ENCODE results near the gene SAMD13. TPM values are rescaled to one million over a fixed set of nuclear protein-coding genes. Genes with fewer than 3 reads are reported as not detected.

Gene SAMD13
- total and polyA plus RNA-seq, 8 donors, result 1.4 to 9.0 (median 4.1) TPM; not detected in 2

DNA sequence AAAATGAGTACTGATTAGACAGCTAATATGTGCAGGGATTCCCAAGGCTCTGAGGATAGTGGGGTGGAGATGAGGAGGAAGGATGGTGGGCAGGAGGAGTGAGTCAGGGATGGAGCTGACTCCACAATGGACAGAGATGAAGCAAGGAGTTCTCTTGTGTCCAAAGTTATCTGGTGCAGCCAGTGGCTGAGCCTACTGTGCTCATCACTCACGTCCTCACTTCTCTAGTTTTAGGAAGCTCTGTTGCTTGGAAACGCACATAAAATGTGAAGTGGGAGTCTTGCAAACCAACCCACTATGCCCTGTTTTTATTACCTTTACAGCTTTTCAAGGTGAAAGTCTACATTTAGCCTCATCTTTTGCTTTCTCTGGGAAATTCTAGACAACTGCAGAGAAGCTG, 36.5 kb upstream of the SAMD13 start:
- intact Hi-C loops (cut with DNase I; ENCODE audit: low total_unique reads), result no loop called here
- WGBS, 5 donors, result 75 to 97% (median 93%) methylated on average over 2 of the region's 2 CpGs
- H3K27me3 ChIP-seq, result no peaks in the 10 kb centered on the region
- H3K4me1 ChIP-seq, result peaks cover 4 to 12% (median 9%) of the 10 kb centered on the region in 4 donors
- no peaks in the 10 kb centered on the region for H3K9me3 ChIP-seq
- no peaks in the 10 kb centered on the region for H3K36me3 ChIP-seq
- no peak for TF ChIP-seq CTCF (IDR thresholded peaks at IDR 0.05)
- TF ChIP-seq EP300 (IDR thresholded peaks at IDR 0.05), result no peak
- TF ChIP-seq POLR2A (IDR thresholded peaks at IDR 0.05), result no peak
- TF ChIP-seq POLR2AphosphoS5 (IDR thresholded peaks at IDR 0.05), result no peak
- DNase-seq, result no peak
- no peak overlapping the region for H3K4me3 ChIP-seq
- H3K27ac ChIP-seq, result no peak overlapping the region

- WGBS, 5 donors, result 85 to 94% (median 91%) methylated on average over 3 of the region's 3 CpGs
- intact Hi-C loops (cut with DNase I; ENCODE audit: low total_unique reads), result no loop called here
- H3K27me3 ChIP-seq, result no peaks in the 10 kb centered on the region
Observed at GRCh38 chr1:84265867-84266266, 35.6 kb upstream of the SAMD13 start.

DNA sequence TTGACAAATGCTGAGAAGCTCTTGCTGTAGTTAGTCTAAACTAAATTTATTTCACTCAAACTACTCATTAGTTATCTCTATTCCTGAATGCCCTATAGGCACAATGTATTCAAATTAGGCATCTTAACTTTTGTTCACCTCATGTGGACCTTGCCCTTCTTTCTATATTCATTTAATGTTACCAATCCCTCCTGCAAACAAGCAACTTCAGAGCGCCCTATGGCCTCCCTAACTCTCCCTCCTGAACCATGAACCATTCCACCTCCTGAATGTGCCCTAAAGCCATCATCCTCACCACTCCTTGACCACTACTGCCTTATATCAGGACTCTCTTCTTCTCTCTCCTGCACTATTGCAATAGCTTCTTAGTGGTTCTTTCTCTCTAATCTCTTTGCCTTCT, 34.8 kb upstream of the SAMD13 start:
- intact Hi-C loops (cut with DNase I; ENCODE audit: low total_unique reads), result no loop called here
- TF ChIP-seq CTCF (IDR thresholded peaks at IDR 0.05) (no peak), EP300 (IDR thresholded peaks at IDR 0.05) (no peak), POLR2AphosphoS5 (IDR thresholded peaks at IDR 0.05) (no peak), POLR2A (IDR thresholded peaks at IDR 0.05) (no peak)
- Histone ChIP-seq H3K4me1 (peaks cover 2 to 17% (median 8%) of the 10 kb centered on the region in 4 donors), H3K36me3 (no peaks in the 10 kb centered on the region), H3K27ac (no peak overlapping the region), H3K27me3 (no peaks in the 10 kb centered on the region), H3K9me3 (no peaks in the 10 kb centered on the region), H3K4me3 (no peak overlapping the region)
- no peak for DNase-seq
- 0 to 4% (median 0%) methylated on average over 1 of the region's 1 CpG for WGBS, 5 donors

More at GRCh38 chr1:84265867-84266266, 35.6 kb upstream of the SAMD13 start:
- no peak overlapping the region for H3K4me3 ChIP-seq
- H3K36me3 ChIP-seq, result no peaks in the 10 kb centered on the region
- no peaks in the 10 kb centered on the region for H3K9me3 ChIP-seq
- no peak overlapping the region for H3K27ac ChIP-seq
- peaks cover 0 to 8% (median 2%) of the 10 kb centered on the region in 4 donors for H3K4me1 ChIP-seq
- TF ChIP-seq EP300 (IDR thresholded peaks at IDR 0.05), result no peak
- TF ChIP-seq POLR2AphosphoS5 (IDR thresholded peaks at IDR 0.05), result no peak
- no peak for TF ChIP-seq CTCF (IDR thresholded peaks at IDR 0.05)
- no peak for TF ChIP-seq POLR2A (IDR thresholded peaks at IDR 0.05)
- no peak for DNase-seq

DNA sequence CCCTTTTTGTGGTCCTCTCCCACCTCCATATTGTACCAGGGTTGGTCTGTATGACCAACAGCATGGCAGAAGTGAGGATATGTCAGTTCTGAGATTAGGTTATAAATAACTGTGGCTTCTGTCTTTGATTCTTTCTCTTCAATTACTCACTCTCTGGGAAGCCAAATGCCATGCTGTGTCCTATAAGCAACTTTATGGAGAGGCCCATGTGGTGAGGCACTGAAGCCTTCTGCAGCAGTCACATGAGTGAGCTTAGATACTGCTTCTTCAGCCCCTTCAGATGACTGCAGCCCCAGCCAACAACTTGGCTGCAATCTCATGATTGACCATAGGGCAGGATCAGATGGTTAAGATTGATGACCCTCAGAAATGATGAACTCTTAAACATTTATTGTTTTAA, 34.0 kb upstream of the SAMD13 start:
- TF ChIP-seq EP300 (IDR thresholded peaks at IDR 0.05) (no peak), CTCF (IDR thresholded peaks at IDR 0.05) (no peak), POLR2AphosphoS5 (IDR thresholded peaks at IDR 0.05) (no peak)
- Histone ChIP-seq H3K36me3 (no peaks in the 10 kb centered on the region), H3K4me3 (no peak overlapping the region), H3K4me1 (peaks cover 9 to 23% (median 15%) of the 10 kb centered on the region in 4 donors), H3K27me3 (no peaks in the 10 kb centered on the region), H3K27ac (no peak overlapping the region), H3K9me3 (no peaks in the 10 kb centered on the region)
- DNase-seq, result no peak
- intact Hi-C loops (cut with DNase I; ENCODE audit: low total_unique reads), result no loop called here
